Calu3 (cell line): ENCODE data around the gene STAP2. TPM values are rescaled to one million over a fixed set of nuclear protein-coding genes. Genes with fewer than 3 reads are reported as not detected.
A peak's percentile ranks its signal among the peaks of the same experiment; 100 is the strongest.

ENCODE experiments used
- BruUV-seq: library from RNA; stranded (reverse); fragments of 400-500 nt; replicated peaks from 2 replicates; lab custom pipeline; 2021; lab: Mats Ljungman, UMichigan
- CTCF ChIA-PET: fragments of 300-600 bp; sonication (Branson Sonifier 250); formaldehyde crosslinking; loops from one replicate; lab custom pipeline; 2022; ENCODE audit warnings: antibody characterized with exemption; lab: Charles Lee
- DNase-seq: peaks from one replicate; pipeline ENCODE4 v3.0.0; 2022
- H3K27ac Mint-ChIP-seq: one replicate; pipeline ENCODE4 v1.8.0; 2022; ENCODE audit warnings: mixed read lengths; ENCODE audit not compliant: unreplicated experiment
- H3K27me3 Mint-ChIP-seq: one replicate; pipeline ENCODE4 v1.8.0; 2022; ENCODE audit warnings: mixed read lengths; ENCODE audit not compliant: unreplicated experiment
- H3K36me3 Mint-ChIP-seq: one replicate; pipeline ENCODE4 v1.8.0; 2022; ENCODE audit warnings: mild to moderate bottlenecking, moderate library complexity, mixed read lengths; ENCODE audit not compliant: insufficient read depth, unreplicated experiment
- H3K4me1 Mint-ChIP-seq: one replicate; pipeline ENCODE4 v1.8.0; 2022; ENCODE audit warnings: mild to moderate bottlenecking, low read depth, mixed read lengths; ENCODE audit not compliant: unreplicated experiment
- H3K4me3 Mint-ChIP-seq: one replicate; pipeline ENCODE4 v1.8.0; 2022; ENCODE audit warnings: mild to moderate bottlenecking, low read depth, moderate library complexity, mixed read lengths; ENCODE audit not compliant: unreplicated experiment
- H3K9me3 Mint-ChIP-seq: one replicate; pipeline ENCODE4 v1.8.0; 2022; ENCODE audit warnings: low read depth, mixed read lengths; ENCODE audit not compliant: unreplicated experiment
- intact Hi-C: fragments of 100-400 bp; cut with micrococcal nuclease; formaldehyde crosslinking; loops from one replicate; pipeline ENCODE4 v1.10.0; 2022; ENCODE audit not compliant: unreplicated experiment
- total RNA-seq: library from RNA; stranded (reverse); gene quantifications from 2 replicates; pipeline ENCODE4 v1.2.3, GENCODE V29; 2022
- TF ChIP-seq, protein P1 (sequence below): fragments of 200-600 bp; IDR thresholded peaks from one replicate; pipeline ENCODE4 v1.8.0; 2022; ENCODE audit warnings: antibody characterized with exemption; ENCODE audit not compliant: unreplicated experiment

STAP2 gene
- total RNA-seq, 1 experiment from 2014 or later, result 28.7 TPM

DNA sequence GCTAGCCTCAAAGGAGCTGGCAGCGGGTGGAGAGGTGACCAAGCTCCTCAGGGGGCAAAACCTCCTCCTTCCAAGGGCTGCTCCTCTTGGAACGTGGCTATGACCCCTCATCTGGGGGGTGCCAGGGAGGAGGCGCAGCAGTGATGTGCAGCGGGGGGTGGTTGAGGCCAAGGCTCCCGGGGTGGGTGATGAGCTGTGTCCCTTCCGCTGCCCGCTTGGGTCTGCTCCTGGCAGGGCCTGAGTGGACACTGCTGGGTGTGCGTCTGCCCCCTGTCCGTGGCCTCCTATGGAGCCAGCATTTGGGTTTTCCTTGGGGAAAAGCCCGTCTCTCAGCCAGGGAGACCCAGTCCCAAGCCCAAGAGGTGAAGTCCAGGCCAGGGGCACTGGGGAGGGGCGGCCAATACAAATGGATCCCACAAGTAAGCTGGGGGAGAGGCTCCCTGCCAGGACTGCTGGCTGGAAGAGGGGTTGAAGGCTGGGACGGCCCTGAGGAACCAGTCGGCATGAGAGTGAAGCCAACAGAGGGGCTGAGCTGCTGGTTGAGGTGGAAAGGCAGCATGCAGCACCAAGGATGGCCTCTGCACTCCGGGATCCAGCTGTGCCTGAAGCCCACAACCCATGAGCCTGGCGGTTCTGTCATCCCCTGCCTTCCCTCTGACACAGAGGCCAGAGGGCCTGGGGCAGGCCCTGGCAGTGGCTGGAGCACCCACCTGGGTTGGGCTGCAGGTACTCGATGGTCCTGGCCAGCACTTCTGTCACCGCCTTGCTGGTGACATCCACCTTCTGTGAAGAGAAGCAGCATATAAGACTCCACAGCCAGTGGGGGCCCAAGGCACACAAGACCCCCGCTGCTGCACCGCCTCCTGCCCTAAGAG is 27.4 kb upstream of the STAP2 start:
- H3K36me3 Mint-ChIP-seq, result peaks cover 18% of the 10 kb centered on the region
- intact Hi-C loops, result no loop called here
- TF ChIP-seq, protein P1, sequence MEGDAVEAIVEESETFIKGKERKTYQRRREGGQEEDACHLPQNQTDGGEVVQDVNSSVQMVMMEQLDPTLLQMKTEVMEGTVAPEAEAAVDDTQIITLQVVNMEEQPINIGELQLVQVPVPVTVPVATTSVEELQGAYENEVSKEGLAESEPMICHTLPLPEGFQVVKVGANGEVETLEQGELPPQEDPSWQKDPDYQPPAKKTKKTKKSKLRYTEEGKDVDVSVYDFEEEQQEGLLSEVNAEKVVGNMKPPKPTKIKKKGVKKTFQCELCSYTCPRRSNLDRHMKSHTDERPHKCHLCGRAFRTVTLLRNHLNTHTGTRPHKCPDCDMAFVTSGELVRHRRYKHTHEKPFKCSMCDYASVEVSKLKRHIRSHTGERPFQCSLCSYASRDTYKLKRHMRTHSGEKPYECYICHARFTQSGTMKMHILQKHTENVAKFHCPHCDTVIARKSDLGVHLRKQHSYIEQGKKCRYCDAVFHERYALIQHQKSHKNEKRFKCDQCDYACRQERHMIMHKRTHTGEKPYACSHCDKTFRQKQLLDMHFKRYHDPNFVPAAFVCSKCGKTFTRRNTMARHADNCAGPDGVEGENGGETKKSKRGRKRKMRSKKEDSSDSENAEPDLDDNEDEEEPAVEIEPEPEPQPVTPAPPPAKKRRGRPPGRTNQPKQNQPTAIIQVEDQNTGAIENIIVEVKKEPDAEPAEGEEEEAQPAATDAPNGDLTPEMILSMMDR, result no peak
- CTCF ChIA-PET, result interaction anchor here (1.1 kb wide), 1 partner anchor 14 kb away, joined by 3 read pairs; no protein-coding TSS in a partner anchor
- no peaks in the 10 kb centered on the region for H3K9me3 Mint-ChIP-seq
- no TSS peak for BruUV-seq
- no peak for DNase-seq
- no peak overlapping the region for H3K27ac Mint-ChIP-seq
- H3K4me1 Mint-ChIP-seq, result peaks cover 8% of the 10 kb centered on the region
- no peaks in the 10 kb centered on the region for H3K27me3 Mint-ChIP-seq
- H3K4me3 Mint-ChIP-seq, result no peak overlapping the region

DNA sequence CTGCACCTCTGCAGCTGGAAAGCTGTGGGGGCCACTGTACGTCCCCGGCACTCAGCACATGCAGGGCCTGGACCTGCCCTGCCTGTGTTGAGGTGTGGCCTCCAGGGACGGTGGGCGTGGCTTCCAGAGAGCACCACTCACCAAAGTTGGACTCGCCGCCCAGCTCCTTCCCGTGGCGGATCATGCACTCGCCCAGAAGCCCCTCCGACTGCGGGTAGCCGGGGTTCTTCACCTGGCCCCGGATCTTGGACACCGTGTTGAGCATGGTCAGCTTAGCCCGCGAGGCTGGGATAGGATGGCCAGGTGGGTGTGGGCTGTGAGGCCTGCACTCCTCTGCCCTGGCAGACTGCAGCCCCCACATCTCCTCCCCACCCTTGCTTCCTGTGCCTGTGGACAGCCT is 26.7 kb upstream of the STAP2 start:
- CTCF ChIA-PET, result interaction anchor here (1.1 kb wide), 1 partner anchor 13 kb away, joined by 3 read pairs; no protein-coding TSS in a partner anchor
- DNase-seq, result no peak
- H3K4me3 Mint-ChIP-seq, result no peak overlapping the region
- no TSS peak for BruUV-seq
- H3K4me1 Mint-ChIP-seq, result peaks cover 8% of the 10 kb centered on the region
- H3K9me3 Mint-ChIP-seq, result no peaks in the 10 kb centered on the region
- intact Hi-C loops, result no loop called here
- no peaks in the 10 kb centered on the region for H3K27me3 Mint-ChIP-seq
- TF ChIP-seq, protein P1, result no peak
- no peak overlapping the region for H3K27ac Mint-ChIP-seq
- peaks cover 25% of the 10 kb centered on the region for H3K36me3 Mint-ChIP-seq

DNA sequence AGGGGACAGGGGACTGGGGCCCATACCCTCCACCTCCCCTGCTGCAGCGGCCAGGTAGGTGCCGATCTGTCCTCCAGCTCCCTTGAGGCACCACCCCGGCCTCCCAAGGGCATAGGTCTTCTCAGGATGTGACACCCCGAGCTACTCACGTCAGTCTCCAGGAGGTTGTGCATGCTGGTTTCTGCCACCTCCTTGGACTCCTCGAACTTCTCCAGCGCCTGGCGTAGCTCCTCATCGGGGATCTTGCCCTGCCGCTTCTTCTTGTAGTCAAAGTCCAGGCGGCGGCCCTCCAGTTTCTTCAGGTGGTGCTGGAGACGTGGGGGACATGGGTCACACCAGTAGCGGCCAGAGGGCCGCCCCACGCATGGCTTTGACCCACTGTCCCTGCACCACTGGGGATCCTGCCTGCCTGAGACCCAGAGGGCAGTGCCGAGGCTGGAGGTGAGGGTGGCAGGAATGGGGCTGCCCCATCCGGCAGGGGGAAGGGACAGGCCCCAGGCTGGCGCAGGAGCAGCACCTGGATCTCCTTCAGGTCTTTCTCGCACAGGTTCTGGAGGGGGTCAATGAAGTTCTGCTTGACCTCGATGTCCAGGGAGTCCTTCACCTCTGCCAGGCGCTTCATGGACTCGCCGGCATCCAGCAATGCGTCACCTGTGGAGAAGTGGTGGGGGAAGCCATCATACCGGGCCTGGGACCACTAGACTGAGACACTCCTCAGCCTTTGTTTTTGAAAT is 25.1 kb upstream of the STAP2 start:
- Mint-ChIP-seq H3K36me3 (peaks cover 29% of the 10 kb centered on the region), H3K27ac (no peak overlapping the region), H3K4me3 (no peak overlapping the region), H3K27me3 (no peaks in the 10 kb centered on the region), H3K9me3 (no peaks in the 10 kb centered on the region), H3K4me1 (no peaks in the 10 kb centered on the region)
- intact Hi-C loops, result no loop called here
- CTCF ChIA-PET, result no interaction called here
- no peak for DNase-seq
- TF ChIP-seq, protein P1, result no peak
- no TSS peak for BruUV-seq

DNA sequence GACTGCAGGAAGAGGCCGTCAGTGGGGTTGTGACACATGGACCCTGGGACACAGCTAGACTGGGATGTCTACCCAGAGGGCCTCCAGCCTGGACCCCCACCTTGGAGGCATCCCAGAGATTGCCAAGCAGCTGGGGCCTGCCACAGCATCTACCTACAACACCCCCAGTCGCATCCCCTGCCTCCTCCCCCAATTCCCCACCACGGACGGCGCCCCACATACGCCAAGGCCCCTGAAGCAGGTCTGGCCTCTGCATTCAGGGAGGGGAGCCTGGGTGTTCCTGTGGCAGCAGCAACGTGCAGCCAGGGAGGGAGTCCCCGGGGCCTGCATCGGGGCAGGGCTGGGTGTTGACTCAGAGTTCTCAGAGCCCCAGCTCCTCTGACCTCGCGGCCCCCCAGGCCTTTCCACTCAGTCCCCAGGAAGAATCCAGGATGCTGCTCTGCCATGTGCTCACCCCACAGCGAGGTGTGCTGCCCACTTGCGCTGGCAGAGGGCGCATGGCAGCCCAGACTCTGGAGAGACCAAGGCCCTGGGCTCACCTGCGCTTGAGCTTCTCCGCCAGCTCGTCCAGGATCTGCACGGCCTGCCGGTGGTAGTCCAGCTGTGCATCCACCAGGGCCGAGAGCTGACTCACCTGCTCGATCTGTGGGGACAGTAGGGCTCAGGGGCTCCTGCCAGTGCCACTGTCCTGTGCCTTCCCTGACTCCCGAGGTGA is 24.4 kb upstream of the STAP2 start:
- TF ChIP-seq, protein P1, result peak; percentile 36
- DNase-seq, result peak; percentile 29
- intact Hi-C loops, result no loop called here

More for the DNA sequence above, 24.4 kb upstream of the STAP2 start:
- no peak overlapping the region for H3K27ac Mint-ChIP-seq
- BruUV-seq, result no TSS peak
- H3K36me3 Mint-ChIP-seq, result peaks cover 30% of the 10 kb centered on the region
- no peaks in the 10 kb centered on the region for H3K4me1 Mint-ChIP-seq
- no peaks in the 10 kb centered on the region for H3K9me3 Mint-ChIP-seq
- H3K27me3 Mint-ChIP-seq, result no peaks in the 10 kb centered on the region
- CTCF ChIA-PET, result interaction anchor here (0.6 kb wide), 1 partner anchor 365 kb away, joined by 5 read pairs; no protein-coding TSS in a partner anchor
- H3K4me3 Mint-ChIP-seq, result no peak overlapping the region
